Endothelial cell of umbilical vein (primary cell): Measurements from ENCODE around the gene KLHL1. TPM values are rescaled to one million over a fixed set of nuclear protein-coding genes. Genes with fewer than 3 reads are reported as not detected.

ENCODE experiments used
- BruUV-seq: library from RNA; stranded (reverse); fragments of 400-500 nt; replicated peaks from 2 replicates; lab custom pipeline; 2021; lab: Mats Ljungman, UMichigan
- CTCF ChIA-PET: fragments of 300-600, 350-600 bp; sonication (Branson Sonifier 250); formaldehyde crosslinking; loops from one replicate; lab custom pipeline; 2021; ENCODE audit warnings: antibody characterized with exemption, inconsistent platforms; lab: Charles Lee
- POLR2A ChIA-PET: fragments of 300-600, 350-600 bp; sonication (Branson Sonifier 250); formaldehyde crosslinking; loops from one replicate; lab custom pipeline; 2021; ENCODE audit warnings: antibody characterized with exemption, inconsistent platforms; lab: Charles Lee
- DNase-seq: peaks from one replicate; pipeline ENCODE4 v3.0.0-alpha.2; 2011; ENCODE audit warnings: low read depth, low spot score
- FAIRE-seq: peaks from 2 replicates; lab custom pipeline; 2011; peaks lifted over from hg19 to GRCh38; lab: Jason Lieb, UNC
- H2AFZ ChIP-seq: 2 replicates; pipeline ENCODE4 v1.6.0; 2012; ENCODE audit warnings: low read depth, low read length, control low read depth, inconsistent platforms
- H3K27ac ChIP-seq: 2 replicates; pipeline ENCODE4 v1.5.1; 2011; ENCODE audit warnings: low read depth, mild to moderate bottlenecking, control low read depth, low read length, moderate library complexity; ENCODE audit not compliant: insufficient read depth
- H3K27me3 ChIP-seq, 2 experiments: 2 replicates each; pipeline versions ENCODE4 v1.6.0 to v1.6.1; 2011; ENCODE audit warnings: low read length in 2 of 2, mixed read lengths in 1 of 2; ENCODE audit not compliant: control insufficient read depth in 2 of 2, insufficient read depth in 2 of 2
- H3K36me3 ChIP-seq, 2 experiments: 2 replicates in 1 of 2; 3 replicates in 1 of 2; pipeline ENCODE4 v1.5.1; 2011; ENCODE audit warnings: low read length in 2 of 2, mild to moderate bottlenecking in 1 of 2, moderate library complexity in 1 of 2; ENCODE audit not compliant: control insufficient read depth in 2 of 2, insufficient read depth in 2 of 2; ENCODE audit errors: extremely low read depth in 1 of 2
- H3K4me1 ChIP-seq: 3 replicates; pipeline ENCODE4 v1.5.1; 2011; ENCODE audit warnings: mild to moderate bottlenecking, low read length; ENCODE audit not compliant: control insufficient read depth, insufficient read depth; ENCODE audit errors: extremely low read depth
- H3K4me2 ChIP-seq: 2 replicates; pipeline ENCODE4 v1.6.1; 2011; ENCODE audit warnings: low read length, control low read depth, mixed read lengths; ENCODE audit not compliant: insufficient read depth
- H3K4me3 ChIP-seq, 3 experiments: fragments of 200-600 bp in 1 of 3; sonication (generic), shearing (Covaris generic) in 1 of 3; replicated peaks in 1 of 3; 2 replicates each; pipeline ENCODE4 v1.5.1; 2011 to 2016; ENCODE audit warnings: control low read depth in 3 of 3, low read length in 3 of 3, mild to moderate bottlenecking in 2 of 3, inconsistent platforms in 1 of 3, low read depth in 1 of 3, moderate library complexity in 1 of 3; ENCODE audit not compliant: insufficient read depth in 1 of 3
- H3K79me2 ChIP-seq: 2 replicates; pipeline ENCODE4 v1.6.0; 2012; ENCODE audit warnings: low read length, inconsistent platforms; ENCODE audit not compliant: control insufficient read depth, insufficient read depth
- H3K9ac ChIP-seq: replicated peaks from 2 replicates; pipeline ENCODE3; 2011; ENCODE audit warnings: low read length, control low read depth; ENCODE audit not compliant: insufficient read depth; ENCODE audit errors: extremely low read depth
- H3K9me1 ChIP-seq: replicated peaks from 3 replicates; pipeline ENCODE4 v1.6.0; 2011; ENCODE audit warnings: mild to moderate bottlenecking, low read length; ENCODE audit not compliant: control insufficient read depth, insufficient read depth; ENCODE audit errors: extremely low read depth
- H3K9me3 ChIP-seq: replicated peaks from 2 replicates; pipeline ENCODE4 v1.5.1; 2012; ENCODE audit warnings: low read length, inconsistent platforms; ENCODE audit not compliant: control insufficient read depth, insufficient read depth
- H4K20me1 ChIP-seq: replicated peaks from 2 replicates; pipeline ENCODE3; 2011; ENCODE audit warnings: mild to moderate bottlenecking, low read length; ENCODE audit not compliant: control insufficient read depth, insufficient read depth; ENCODE audit errors: extremely low read depth
- GATA2 ChIP-seq: IDR thresholded peaks from 2 replicates; pipeline ENCODE4 v1.7.0; 2011; ENCODE audit warnings: low read depth, mild to moderate bottlenecking, moderate library complexity, mixed read lengths, low read length; ENCODE audit not compliant: insufficient read length, insufficient read depth
- JUN ChIP-seq: IDR thresholded peaks from 2 replicates; pipeline ENCODE4 v1.6.1; 2011; ENCODE audit warnings: borderline replicate concordance, low read depth; ENCODE audit not compliant: insufficient read length, insufficient read depth
- dilution Hi-C: fragments of 300-500 bp; cut with MboI; formaldehyde crosslinking; loops from one replicate; pipeline ENCODE4 v1.15.0; 2019; ENCODE audit warnings: low sequenced_read_pairs; ENCODE audit not compliant: extremely low pct_ligation_motif_present
- intact Hi-C: fragments of 100-400 bp; cut with micrococcal nuclease; formaldehyde crosslinking; loops from one replicate; pipeline ENCODE4 v1.10.0; 2022
- polyA plus RNA-seq, 4 experiments: library from polyadenylated mRNA; depleted of rRNA in 3 of 4; stranded (reverse) in 3 of 4; unstranded in 1 of 4; fragments of >200 nt; gene quantifications; 2 replicates each; pipeline versions ENCODE4 v1.2.1 to v1.2.3, GENCODE V29; 2011 to 2012; ENCODE audit warnings: missing spikeins in 1 of 4
- total RNA-seq: library from RNA; stranded (reverse); gene quantifications from 2 replicates; pipeline ENCODE4 v1.2.3, GENCODE V29; 2021
- TF ChIP-seq, protein P1 (sequence below), 2 donors: IDR thresholded peaks; 1 replicate in 1 of 2; 2 replicates in 1 of 2; pipeline ENCODE4 v1.5.1; 2011; ENCODE audit warnings: low read length in 2 of 2, mild to moderate bottlenecking in 2 of 2, moderate library complexity in 2 of 2, control low read depth in 1 of 2, inconsistent platforms in 1 of 2, low read depth in 1 of 2; ENCODE audit not compliant: insufficient read depth in 1 of 2; ENCODE audit errors: extremely low read depth in 1 of 2

Gene KLHL1
- total and polyA plus RNA-seq, 2 donors (not counting 3 experiments of a cell fraction or from before 2014, with no cell fraction given) = not detected

GRCh38 chr13:69946511-69946910 lies 161.7 kb downstream of the KLHL1 start:
- H3K27ac ChIP-seq = no peak overlapping the region
- DNase-seq = no peak
- CTCF ChIA-PET = no interaction called here
- no peak overlapping the region for H3K9ac ChIP-seq
- FAIRE-seq = no peak
- BruUV-seq = no TSS peak
- H3K27me3 ChIP-seq = no peaks in the 10 kb centered on the region
- no peaks in the 10 kb centered on the region for H3K9me1 ChIP-seq
- intact Hi-C loops (no loop called here), dilution Hi-C loops (no loop called here)
- H3K4me1 ChIP-seq = no peaks in the 10 kb centered on the region
- H2AFZ ChIP-seq = no peak overlapping the region
- no peak for TF ChIP-seq JUN
- TF ChIP-seq GATA2 = no peak
- no peaks in the 10 kb centered on the region for H3K79me2 ChIP-seq
- H3K4me3 ChIP-seq = no peak overlapping the region
- no peak overlapping the region for H3K4me2 ChIP-seq
- no peaks in the 10 kb centered on the region for H3K36me3 ChIP-seq
- POLR2A ChIA-PET = no interaction called here
- no peaks in the 10 kb centered on the region for H3K9me3 ChIP-seq
- H4K20me1 ChIP-seq = no peaks in the 10 kb centered on the region

DNA sequence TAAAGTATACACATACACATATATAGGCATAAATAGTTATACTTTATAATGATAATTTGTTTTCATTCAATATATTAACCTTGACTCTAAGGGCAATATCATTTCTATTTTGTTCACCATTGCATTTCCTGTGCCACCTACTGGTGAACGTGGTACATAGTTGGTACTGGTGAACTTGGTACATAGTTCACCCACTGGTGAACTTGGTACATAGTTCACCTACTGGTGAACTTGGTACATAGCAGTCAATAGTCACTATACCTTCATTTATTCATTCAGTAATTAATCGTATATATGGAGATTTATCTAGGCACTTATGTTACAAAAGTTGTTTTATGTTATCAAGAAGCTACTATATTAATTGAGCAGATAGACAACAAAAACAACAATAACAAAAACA lies 173.2 kb downstream of the KLHL1 start:
- ChIA-PET CTCF (no interaction called here), POLR2A (no interaction called here)
- intact Hi-C loops = loop anchor here (5.0 kb wide), 1 partner anchor 398 kb away; no protein-coding TSS in a partner anchor
- TF ChIP-seq, protein P1, sequence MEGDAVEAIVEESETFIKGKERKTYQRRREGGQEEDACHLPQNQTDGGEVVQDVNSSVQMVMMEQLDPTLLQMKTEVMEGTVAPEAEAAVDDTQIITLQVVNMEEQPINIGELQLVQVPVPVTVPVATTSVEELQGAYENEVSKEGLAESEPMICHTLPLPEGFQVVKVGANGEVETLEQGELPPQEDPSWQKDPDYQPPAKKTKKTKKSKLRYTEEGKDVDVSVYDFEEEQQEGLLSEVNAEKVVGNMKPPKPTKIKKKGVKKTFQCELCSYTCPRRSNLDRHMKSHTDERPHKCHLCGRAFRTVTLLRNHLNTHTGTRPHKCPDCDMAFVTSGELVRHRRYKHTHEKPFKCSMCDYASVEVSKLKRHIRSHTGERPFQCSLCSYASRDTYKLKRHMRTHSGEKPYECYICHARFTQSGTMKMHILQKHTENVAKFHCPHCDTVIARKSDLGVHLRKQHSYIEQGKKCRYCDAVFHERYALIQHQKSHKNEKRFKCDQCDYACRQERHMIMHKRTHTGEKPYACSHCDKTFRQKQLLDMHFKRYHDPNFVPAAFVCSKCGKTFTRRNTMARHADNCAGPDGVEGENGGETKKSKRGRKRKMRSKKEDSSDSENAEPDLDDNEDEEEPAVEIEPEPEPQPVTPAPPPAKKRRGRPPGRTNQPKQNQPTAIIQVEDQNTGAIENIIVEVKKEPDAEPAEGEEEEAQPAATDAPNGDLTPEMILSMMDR (IDR thresholded peaks at IDR 0.05; ENCODE audit: extremely low read depth in 1 of 2, insufficient read depth in 1 of 2, low read depth in 1 of 2, low read length in 2 of 2) = peak in 1 of 2 donors; percentile 5
- TF ChIP-seq GATA2 = no peak
- dilution Hi-C loops = no loop called here
- Histone ChIP-seq H3K4me2 (no peak overlapping the region), H3K36me3 (no peaks in the 10 kb centered on the region), H4K20me1 (no peaks in the 10 kb centered on the region), H3K79me2 (no peaks in the 10 kb centered on the region), H3K27ac (no peak overlapping the region), H3K9ac (no peak overlapping the region), H3K9me1 (no peaks in the 10 kb centered on the region), H3K4me3 (no peak overlapping the region), H3K27me3 (no peaks in the 10 kb centered on the region), H3K4me1 (no peaks in the 10 kb centered on the region), H3K9me3 (no peaks in the 10 kb centered on the region), H2AFZ (no peak overlapping the region)
- DNase-seq (no peak), FAIRE-seq (no peak)
- no TSS peak for BruUV-seq
